Central memory CD8-positive, alpha-beta T cell (primary cell): ENCODE results near the gene CAMKK1.
A peak's percentile ranks its signal among the peaks of the same experiment; 100 is the strongest.

Source experiments
- ATAC-seq: fragments of 150-1000 bp; cut with Tn5 transposase; replicated peaks from 2 replicates; pipeline ENCODE4 v1.10.0; 2022; ENCODE audit warnings: mild to moderate bottlenecking, moderate FRiP score, moderate number of reproducible peaks; ENCODE audit not compliant: poor library complexity, severe bottlenecking; ENCODE audit errors: extremely low read depth
- DNase-seq, 2 donors: peaks; one replicate each; pipeline ENCODE4 v3.0.0; 2021; ENCODE audit warnings: low spot score in 2 of 2
- H3K27ac Mint-ChIP-seq: one replicate; pipeline ENCODE4 v1.8.0; 2022; ENCODE audit warnings: low read depth, mild to moderate bottlenecking, moderate library complexity, mixed read lengths
- H3K27me3 Mint-ChIP-seq: one replicate; pipeline ENCODE4 v1.8.0; 2022; ENCODE audit warnings: mixed read lengths
- H3K36me3 Mint-ChIP-seq: one replicate; pipeline ENCODE4 v1.8.0; 2022; ENCODE audit warnings: mild to moderate bottlenecking, moderate library complexity, mixed read lengths; ENCODE audit not compliant: insufficient read depth
- H3K4me1 Mint-ChIP-seq: one replicate; pipeline ENCODE4 v1.8.0; 2022; ENCODE audit warnings: mixed read lengths
- H3K4me3 Mint-ChIP-seq: one replicate; pipeline ENCODE4 v1.8.0; 2022; ENCODE audit warnings: mild to moderate bottlenecking, moderate library complexity, mixed read lengths
- H3K9me3 Mint-ChIP-seq: one replicate; pipeline ENCODE4 v1.8.0; 2022; ENCODE audit warnings: mixed read lengths

The CAMKK1 gene

DNA sequence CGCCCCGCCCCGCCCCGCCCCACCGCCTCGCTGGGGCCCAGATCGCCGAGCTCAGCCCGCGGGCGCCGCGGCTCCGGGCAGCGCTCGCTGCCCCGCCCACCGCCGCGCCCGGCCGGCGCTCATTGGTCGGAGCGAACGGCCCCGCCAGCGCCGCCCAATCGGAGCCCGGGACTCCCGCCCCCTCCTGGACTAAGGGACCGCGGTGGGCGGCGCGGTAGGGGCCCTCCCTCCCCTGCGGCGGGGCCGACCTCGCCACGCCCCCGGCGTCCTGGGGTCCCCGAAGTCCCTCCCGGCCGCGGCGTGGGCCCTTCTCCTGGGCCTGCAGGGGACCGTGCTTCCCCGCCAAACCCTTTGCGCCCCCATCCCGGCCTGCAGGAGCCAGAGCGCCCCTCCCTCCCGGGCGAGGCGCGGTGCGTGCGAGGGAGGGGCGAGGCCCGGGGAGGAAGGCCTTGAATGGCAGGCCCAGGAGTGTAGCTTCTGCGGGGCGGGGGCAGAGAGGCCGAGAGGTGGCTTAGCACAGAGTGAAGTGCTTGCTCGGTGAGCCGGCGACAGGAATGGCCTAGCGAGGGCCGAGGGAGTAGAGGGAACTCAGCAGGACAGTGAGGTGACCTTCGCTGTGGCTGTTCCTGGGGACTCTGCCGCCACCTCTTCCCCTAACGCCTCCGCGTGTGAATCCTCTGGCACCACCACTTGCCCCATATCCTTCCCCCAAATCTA is at the start of gene CAMKK1:
CAMKK1 (minus strand) TSS at position 51 of the 717 bp plus-strand sequence. CDS start 7,366 bp downstream, outside the sequence.
- H3K9me3 Mint-ChIP-seq = no peaks in the 10 kb centered on the region
- peak; percentile 71 to 74 for DNase-seq
- H3K27me3 Mint-ChIP-seq = no peaks in the 10 kb centered on the region
- peak within 1 kb of the TSS; percentile 81 for H3K4me3 Mint-ChIP-seq
- peak within 1 kb of the TSS; percentile 86 for H3K27ac Mint-ChIP-seq
- ATAC-seq = peak; percentile 79
- peaks cover 25% of the 10 kb centered on the region for H3K4me1 Mint-ChIP-seq
- peaks cover 9% of the 10 kb centered on the region for H3K36me3 Mint-ChIP-seq

DNA sequence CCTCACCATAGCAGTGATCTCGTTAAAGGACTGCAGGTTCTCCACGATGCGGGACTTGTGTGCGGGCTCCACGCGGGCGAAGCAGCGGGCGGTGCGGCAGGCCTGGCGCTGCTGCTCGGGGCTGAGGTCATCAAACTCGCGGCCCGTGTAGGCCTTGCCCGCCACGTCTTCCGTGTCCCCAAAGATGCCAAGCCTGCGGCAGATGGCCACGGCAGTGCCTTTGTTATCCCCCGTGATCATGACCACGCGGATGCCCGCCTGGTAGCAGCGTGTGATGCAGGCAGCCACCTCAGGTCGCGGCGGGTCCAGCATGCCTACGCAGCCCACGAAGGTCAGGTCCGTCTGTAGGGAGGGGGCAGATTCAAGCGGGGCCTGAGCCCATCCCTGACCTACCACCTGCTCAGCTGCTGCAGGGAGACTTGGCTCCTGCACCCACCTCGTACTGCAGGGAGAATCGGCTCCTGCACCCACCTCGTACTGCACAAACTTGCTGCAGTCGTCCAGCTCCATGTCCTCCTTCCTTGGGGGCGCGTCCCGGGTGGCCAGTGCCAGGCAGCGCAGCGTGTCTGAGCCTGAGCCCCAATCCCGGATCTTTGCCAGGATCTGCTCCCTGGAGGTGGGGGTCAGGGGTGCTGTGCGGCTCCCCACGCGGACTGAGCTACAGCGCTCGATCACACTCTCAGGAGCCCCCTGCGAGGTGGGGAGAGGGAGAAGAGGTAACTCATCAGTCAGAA is 48.3 kb upstream of the CAMKK1 start:
- H3K27ac Mint-ChIP-seq = no peak overlapping the region
- peaks cover 70% of the 10 kb centered on the region for H3K36me3 Mint-ChIP-seq
- H3K9me3 Mint-ChIP-seq = no peaks in the 10 kb centered on the region
- H3K4me3 Mint-ChIP-seq = no peak overlapping the region
- peaks cover 28% of the 10 kb centered on the region for H3K4me1 Mint-ChIP-seq
- DNase-seq = no peak
- ATAC-seq = no peak
- H3K27me3 Mint-ChIP-seq = no peaks in the 10 kb centered on the region

DNA sequence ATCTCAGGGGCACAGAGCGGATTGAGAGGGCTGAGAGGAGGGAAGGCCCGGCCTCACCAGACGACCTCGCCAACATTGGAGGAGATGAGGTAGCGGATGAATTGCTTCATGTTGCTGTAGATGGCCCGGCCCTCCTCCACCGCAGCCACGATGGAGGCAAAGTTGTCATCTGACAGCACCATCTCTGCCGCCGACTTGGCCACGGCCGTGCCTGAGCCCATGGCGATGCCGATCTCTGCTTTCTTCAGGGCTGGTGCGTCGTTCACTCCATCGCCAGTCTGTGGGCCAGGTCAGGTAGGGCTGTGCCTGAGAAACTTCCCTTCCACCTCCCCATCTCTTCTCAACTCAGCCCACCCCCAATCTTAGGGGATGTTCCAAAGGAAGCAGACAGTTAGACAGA is 44.5 kb upstream of the CAMKK1 start:
- H3K4me3 Mint-ChIP-seq = no peak overlapping the region
- no peak for DNase-seq
- H3K9me3 Mint-ChIP-seq = no peaks in the 10 kb centered on the region
- no peak overlapping the region for H3K27ac Mint-ChIP-seq
- peaks cover 14% of the 10 kb centered on the region for H3K4me1 Mint-ChIP-seq
- ATAC-seq = no peak
- H3K36me3 Mint-ChIP-seq = peaks cover 70% of the 10 kb centered on the region
- H3K27me3 Mint-ChIP-seq = no peaks in the 10 kb centered on the region

DNA sequence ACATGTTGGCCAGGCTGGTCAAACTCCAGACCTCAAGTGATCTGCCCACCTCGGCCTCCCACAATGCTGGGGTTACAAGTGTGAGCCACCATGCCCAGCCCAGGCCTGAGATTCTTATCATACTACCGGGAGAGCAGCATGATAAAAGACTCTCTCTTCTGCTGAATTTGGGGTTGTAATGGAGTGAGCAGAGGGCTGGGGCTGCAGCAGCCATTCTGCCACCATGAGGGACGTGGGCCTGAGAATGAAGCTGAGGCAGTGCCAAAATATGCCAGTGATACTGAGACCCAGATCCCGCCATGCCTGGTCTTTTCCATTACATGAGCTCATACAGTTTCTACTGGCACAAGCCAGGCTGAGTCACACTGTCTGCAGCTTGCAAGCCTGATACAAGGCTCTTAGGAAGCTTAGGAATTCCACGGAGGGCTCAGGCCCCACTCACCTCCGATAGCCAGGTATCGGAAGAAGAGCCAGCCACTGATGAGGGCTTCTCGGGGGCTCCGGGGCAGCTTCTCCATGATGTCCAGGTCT is 43.0 kb upstream of the CAMKK1 start:
- Mint-ChIP-seq H3K4me1 (peaks cover 14% of the 10 kb centered on the region), H3K36me3 (peaks cover 66% of the 10 kb centered on the region), H3K27me3 (no peaks in the 10 kb centered on the region), H3K9me3 (no peaks in the 10 kb centered on the region), H3K4me3 (no peak overlapping the region), H3K27ac (no peak overlapping the region)
- DNase-seq = no peak
- ATAC-seq = no peak

DNA sequence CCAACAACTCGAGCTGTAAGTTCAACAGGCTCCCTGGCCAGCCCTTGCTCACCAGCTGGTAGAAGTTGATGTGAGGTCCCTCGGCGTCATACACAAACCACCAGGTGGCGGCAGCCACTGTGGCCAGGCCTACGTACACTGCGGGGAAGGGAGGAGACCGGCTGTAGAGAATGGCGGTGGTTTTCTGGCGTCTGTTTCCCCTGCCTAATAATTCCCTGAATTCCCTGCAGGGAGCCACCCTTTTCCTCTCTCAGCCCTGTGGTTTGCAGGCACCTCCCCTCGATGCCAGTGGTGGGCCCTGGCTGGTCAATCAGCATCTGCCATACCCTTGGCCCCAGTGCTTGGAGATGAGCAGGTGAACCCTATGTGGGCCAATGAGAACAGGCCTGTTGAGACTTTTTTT is 42.3 kb upstream of the CAMKK1 start:
- ATAC-seq (no peak), DNase-seq (no peak)
- Mint-ChIP-seq H3K27ac (no peak overlapping the region), H3K9me3 (no peaks in the 10 kb centered on the region), H3K36me3 (peaks cover 65% of the 10 kb centered on the region), H3K4me3 (no peak overlapping the region), H3K4me1 (peaks cover 14% of the 10 kb centered on the region), H3K27me3 (no peaks in the 10 kb centered on the region)

DNA sequence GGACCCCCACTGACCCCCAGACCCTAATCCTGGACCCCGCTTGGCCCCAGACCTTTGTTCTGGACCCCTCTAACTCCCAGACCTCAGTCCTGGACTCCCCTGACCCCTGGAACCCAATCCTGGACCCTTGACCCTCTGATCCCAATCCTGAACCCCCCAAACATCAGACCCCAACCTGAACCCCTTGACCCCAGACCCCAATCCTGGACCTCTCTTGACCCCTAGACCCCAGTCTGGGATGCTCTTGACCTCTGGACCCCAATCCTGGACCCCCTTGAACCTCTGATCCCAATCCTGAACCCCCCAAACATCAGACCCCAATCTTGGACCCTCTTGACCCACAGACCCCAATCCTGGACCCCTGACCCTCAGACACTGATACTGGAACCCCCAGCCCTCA is 36.9 kb upstream of the CAMKK1 start:
- Mint-ChIP-seq H3K27ac (no peak overlapping the region), H3K4me3 (no peak overlapping the region), H3K4me1 (no peaks in the 10 kb centered on the region)

DNA sequence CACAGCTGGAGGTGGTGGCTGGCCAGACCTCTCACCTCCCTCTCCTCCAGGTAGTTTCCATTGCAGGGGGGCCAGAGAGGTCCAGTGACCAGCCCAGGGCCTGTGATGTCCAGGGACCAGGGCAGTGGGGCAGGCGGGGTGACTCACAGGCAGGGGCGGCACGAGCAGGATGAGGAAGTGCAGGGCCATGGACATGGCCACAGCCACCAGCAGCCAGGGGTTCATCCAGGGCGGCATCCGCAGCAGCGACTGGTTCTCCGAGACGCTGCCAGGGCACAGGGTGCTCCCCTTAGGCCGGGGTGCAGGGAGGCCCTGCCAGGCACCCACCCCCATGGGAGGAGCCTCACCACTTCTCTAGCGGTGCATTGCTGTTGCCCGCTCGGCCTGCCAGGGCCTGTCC is 36.3 kb upstream of the CAMKK1 start:
- H3K27me3 Mint-ChIP-seq = no peaks in the 10 kb centered on the region
- no peaks in the 10 kb centered on the region for H3K9me3 Mint-ChIP-seq
- ATAC-seq (no peak), DNase-seq (no peak)
- H3K4me1 Mint-ChIP-seq = no peaks in the 10 kb centered on the region
- H3K27ac Mint-ChIP-seq = no peak overlapping the region
- peaks cover 35% of the 10 kb centered on the region for H3K36me3 Mint-ChIP-seq
- H3K4me3 Mint-ChIP-seq = no peak overlapping the region

More for the DNA sequence above, 36.9 kb upstream of the CAMKK1 start:
- peaks cover 36% of the 10 kb centered on the region for H3K36me3 Mint-ChIP-seq
- H3K9me3 Mint-ChIP-seq = no peaks in the 10 kb centered on the region
- no peaks in the 10 kb centered on the region for H3K27me3 Mint-ChIP-seq
- DNase-seq (no peak), ATAC-seq (no peak)

DNA sequence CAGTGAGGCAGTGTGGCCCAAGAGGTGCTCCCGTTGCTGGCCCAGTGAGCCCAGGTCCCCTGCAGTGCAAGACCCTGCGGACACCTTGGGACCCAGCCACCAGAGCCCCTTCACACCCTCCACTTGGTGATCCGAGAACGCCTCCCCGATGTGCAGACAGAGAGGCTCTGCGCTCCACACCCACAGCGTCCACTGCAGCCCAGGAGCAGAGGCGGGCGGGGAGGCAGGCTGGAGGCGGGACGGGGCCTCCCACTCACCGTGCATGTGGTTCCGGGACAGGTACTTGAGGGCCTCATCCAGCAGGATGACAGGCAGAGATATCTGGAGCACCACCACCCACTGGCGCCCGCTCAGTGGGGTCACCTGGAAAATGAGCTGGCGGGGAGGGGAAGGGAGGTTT is 35.6 kb upstream of the CAMKK1 start:
- H3K27me3 Mint-ChIP-seq = no peaks in the 10 kb centered on the region
- peaks cover 33% of the 10 kb centered on the region for H3K36me3 Mint-ChIP-seq

DNA sequence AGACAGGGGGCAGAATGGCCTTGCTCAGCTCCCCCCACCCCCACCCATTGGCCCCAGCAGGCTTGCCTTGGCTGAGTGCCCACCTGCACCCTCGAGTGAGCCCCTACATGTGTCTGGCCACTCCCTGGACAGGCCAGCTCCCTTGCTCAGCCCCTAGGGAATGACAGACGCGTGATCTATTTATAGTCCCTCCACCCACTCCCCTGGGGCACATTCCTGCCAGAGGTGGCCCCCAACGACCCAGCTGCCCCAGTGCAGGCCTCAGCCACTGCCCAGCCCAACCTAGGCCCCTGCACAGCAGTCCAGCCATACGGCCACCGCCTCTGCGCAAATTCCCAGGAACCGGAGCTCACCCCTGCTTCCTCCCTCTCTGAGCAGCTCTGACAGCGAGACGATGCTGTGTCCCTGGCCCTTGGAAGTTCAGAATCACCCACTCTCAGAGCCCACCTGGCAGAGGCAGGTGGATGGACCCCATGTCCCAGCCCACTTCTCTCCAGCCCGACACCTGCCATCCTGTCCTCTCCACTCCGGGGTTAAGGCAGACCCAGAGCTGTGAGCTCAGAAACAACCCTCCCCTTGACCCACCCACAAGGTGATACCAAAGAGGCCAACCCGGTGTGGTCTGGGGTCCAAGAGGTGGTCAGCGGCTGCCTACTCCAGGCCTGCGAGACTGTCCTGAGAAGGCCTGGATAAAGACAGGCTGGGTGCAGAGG is 34.9 kb upstream of the CAMKK1 start:
- no peak overlapping the region for H3K4me3 Mint-ChIP-seq
- DNase-seq = no peak
- ATAC-seq = no peak
- peaks cover 3% of the 10 kb centered on the region for H3K4me1 Mint-ChIP-seq
- H3K9me3 Mint-ChIP-seq = no peaks in the 10 kb centered on the region
- peaks cover 36% of the 10 kb centered on the region for H3K36me3 Mint-ChIP-seq
- H3K27me3 Mint-ChIP-seq = no peaks in the 10 kb centered on the region
- H3K27ac Mint-ChIP-seq = no peak overlapping the region

More for the DNA sequence above, 35.6 kb upstream of the CAMKK1 start:
- ATAC-seq = no peak
- H3K4me1 Mint-ChIP-seq = no peaks in the 10 kb centered on the region
- no peak overlapping the region for H3K4me3 Mint-ChIP-seq
- H3K27ac Mint-ChIP-seq = no peak overlapping the region
- no peaks in the 10 kb centered on the region for H3K9me3 Mint-ChIP-seq
- DNase-seq = no peak

DNA sequence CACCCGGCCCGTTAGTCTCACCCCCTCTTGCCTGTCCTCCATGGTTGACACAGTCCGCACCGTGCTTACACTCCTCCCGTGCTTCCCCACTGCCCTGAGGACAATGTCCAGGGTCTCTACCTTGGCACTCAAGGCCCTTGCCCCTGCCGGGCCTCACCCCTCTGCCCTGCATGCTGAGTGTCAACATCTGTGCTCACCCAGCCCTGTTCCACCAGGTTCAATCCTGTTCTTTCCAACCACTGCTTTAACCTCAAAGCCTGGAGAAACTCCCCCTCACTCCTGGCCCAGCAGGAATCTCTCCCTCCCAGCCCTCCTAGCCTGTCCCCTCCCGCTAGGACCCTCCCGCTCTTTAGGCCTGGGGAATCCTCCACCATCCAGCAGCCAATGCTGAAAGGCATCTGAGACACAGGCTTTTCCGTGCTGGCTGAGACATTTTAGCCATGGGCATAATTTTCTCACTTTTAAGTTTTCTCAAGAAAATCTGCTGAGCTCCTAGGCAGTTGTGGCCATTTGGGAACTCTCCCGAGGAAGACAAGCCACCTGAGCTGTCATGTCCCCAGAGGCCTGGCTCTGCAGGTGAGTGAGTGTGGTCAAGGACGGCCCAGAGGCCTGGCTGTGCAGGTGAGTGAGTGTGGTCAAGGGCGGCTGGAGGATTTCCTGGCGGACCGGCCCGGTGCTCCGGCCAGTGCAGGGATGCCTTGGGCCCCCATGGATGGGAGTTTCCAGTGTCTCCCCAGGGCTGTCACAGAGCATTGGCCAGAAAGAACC is 34.2 kb upstream of the CAMKK1 start:
- peaks cover 6% of the 10 kb centered on the region for H3K4me1 Mint-ChIP-seq
- H3K4me3 Mint-ChIP-seq = no peak overlapping the region
- no peaks in the 10 kb centered on the region for H3K9me3 Mint-ChIP-seq
- DNase-seq (no peak), ATAC-seq (no peak)
- peaks cover 30% of the 10 kb centered on the region for H3K36me3 Mint-ChIP-seq
- H3K27ac Mint-ChIP-seq = peak overlapping the region; percentile 49
- no peaks in the 10 kb centered on the region for H3K27me3 Mint-ChIP-seq

DNA sequence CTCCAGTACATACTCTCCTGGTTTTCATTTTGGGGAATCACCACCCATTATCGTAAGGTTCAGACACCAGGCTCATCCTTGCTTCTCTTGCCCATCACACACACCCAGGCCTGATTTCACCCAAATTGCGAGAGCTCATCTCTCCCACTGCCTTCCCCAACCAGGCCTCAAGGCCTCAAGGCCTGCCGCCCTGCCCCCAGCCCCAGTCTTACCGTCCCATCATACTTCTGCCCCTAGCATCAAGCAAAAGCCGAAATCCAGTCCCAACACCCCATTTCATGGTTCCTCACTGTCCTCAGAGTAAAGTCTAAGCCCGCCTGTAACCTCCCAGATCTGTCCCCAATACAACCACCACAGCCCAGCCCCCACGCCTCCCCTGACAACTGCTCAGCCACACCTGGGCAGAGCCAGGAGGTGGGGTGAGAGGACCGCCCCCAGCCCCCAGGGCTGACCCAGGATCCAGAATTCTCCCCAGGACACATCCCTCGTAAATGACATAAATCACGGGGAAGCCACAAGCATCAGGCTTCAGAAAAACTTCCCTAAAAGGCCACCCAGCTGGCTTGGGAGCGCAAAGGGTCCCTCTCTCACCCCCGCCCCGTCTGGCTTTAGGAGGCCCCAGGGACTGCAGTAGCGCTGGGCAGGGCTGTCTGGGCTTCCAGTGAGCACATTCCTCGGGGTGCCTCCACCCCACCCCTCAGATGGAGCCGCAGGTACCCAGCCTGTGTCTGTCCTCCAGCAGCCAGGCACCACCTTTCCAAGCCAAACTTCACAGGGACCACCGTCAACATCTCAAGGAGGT is 33.0 kb upstream of the CAMKK1 start:
- H3K27me3 Mint-ChIP-seq = no peaks in the 10 kb centered on the region
- DNase-seq = no peak
- ATAC-seq = no peak
- H3K36me3 Mint-ChIP-seq = peaks cover 26% of the 10 kb centered on the region
- peaks cover 6% of the 10 kb centered on the region for H3K4me1 Mint-ChIP-seq
- H3K9me3 Mint-ChIP-seq = no peaks in the 10 kb centered on the region
- no peak overlapping the region for H3K4me3 Mint-ChIP-seq
- H3K27ac Mint-ChIP-seq = peak overlapping the region; percentile 19
